ENCODE measurements around the gene TNIP1.

Gene TNIP1

DNA sequence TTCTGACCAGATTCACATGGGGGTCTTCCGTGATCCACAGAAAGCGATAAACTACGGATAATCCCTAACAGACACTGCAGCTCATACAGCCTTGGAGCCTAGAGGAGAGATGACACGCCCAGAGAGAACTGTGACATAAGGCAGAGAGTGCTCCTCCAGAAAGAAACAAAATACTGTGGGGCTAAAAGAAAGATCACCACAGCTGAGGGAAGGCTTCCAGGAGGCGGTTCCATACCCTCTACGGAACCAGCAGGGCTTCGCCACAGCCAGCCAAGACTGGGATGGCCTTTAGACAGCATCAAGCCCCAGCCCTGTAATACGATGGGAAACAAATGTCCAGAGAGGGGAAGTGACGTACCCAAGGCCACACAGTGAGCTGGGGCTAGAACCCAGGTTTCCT, 41.2 kb downstream of the TNIP1 start:
- DNase-seq (ENCODE audit: low read depth) = no peak

DNA sequence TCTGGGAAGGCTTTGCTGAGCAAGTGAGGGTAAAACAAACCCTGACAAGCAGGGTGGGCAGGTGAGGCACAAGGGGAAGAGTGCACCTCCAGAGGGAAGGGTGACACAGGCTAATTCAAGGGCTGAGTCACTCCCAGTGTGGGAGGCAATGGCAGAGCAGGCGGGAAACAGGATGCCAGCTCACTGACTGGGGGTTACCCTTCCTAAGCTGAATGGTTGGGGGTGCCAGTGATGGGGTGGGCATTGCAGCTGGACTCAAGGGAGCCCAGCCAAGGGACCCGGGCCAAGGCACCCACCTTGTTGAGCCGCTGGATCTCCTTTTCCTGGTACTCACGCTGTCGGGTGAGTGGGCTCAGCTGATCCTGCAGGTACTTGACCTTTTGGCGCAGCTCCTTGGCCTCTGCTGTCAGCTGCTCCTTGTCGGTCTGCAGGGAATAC, 42.0 kb downstream of the TNIP1 start:
- DNase-seq (ENCODE audit: low read depth) = no peak

DNA sequence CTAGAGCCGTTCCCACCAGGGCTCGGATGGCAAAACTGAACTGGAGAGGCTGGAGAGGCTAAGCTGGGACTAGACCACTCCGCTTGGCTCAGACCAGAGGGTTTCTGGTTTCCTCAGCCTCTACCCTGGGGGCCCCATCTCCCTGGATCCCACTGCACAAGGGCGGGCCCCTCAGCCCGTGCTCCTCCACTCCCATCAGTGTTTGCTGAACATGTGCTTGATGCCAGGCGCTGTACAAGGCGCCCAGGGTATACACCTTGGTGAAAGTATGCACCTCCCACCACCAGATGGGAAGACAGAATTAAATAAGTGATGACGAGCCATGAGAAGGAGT, 42.5 kb downstream of the TNIP1 start:
- DNase-seq (ENCODE audit: low read depth) = no peak

DNA sequence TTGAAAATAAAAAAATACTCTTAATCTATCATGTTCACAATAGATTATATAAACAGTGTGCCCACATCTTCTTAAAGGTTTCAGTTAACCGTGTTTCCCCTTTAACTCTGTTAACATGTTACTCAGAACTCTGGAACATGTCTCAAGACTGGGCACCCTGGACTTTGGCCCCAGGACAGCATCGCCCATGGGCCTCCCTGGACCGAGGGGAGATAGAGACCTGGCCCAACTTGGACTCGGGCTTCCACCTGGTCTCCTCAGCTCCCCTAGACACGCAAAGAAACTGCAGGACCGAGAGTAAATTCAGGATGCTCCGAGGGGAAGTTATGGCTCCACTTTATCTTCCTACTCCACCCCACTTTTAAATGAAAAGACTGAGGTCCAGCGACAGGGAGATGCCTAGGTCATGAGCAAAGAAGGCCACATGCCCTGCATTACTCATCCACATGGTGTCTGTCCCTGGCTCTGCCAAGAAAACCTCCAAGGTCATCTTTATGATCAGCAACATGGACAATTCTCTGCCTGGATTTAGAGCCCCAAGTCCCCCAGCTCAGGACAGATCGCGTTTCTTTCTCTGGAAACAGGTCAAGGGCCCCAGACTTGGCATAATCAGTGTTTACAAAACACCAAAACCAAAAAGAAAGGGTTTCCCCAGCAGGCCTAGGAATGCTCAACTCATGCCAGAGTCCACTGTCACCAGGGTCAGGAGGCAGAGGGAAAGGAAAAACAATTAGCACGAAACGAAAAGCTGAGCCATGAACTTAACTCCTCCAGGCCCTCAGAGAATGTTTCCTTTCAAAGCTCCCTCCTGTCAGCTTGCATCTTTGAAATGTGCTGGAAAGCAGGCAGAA, 43.0 kb downstream of the TNIP1 start:
- DNase-seq (ENCODE audit: low read depth) = no peak

DNA sequence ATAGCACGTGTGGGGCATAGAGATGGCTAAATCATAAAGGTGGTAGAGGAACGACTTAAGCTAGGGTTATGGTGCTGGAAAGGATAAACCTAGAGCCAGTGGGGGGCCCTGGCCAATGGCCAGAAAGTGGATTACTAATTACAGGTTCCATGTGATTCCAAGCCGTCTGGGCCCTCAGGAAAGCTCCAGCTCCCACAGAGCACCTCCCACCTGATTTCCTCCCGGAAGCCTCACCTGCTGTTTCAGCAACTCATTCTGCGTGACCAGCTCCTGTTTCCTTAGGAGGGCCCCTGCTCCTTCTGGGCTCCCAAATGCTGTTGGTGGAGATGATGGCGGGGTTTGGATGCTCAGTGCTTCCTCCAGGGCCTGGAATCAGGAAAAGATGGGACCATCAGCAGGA, 44.3 kb downstream of the TNIP1 start:
- no peak for DNase-seq (ENCODE audit: low read depth)

DNA sequence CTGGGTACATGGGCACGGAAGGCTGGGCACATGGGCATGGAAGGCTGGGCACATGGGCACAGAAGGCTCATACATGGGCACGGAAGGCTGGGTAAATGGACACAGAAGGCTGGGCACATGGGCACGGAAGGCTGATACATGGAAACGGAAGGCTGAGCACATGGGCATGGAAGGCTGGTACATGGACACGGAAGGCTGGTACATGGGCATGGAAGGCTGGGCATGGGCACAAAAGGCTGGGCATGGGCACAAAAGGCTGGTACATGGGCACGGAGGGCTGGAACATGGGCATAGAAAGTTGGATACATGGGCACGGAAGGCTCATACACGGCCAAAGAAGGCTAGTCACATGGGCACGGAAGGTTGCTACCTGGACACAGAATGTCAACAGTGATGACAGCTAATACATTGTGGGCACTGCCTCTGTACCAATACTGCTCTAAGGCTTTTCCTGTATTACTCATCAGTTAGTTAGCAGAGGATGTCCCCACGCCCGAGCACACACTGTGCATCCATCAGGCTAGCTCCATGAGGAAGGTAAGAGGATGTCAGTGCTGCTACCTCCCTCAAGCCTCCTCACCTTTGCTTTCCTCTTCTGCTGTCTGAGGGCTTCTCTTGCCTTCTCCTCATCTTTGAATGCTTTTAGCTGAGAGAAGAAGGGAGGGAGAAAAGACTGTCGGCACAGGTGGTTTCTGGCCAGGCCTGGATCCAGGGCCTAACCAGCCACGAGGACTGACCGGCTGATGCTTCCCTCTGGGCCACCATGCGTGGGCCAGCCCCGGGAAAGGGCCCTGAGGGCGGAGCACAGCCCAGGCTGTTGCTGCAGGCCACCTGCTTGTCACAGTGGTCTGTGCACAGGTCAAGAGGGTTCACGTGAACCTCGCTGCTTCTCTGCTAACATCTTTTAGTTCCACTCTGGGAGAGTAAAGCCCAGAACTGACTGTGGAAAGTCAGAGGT, 46.1 kb downstream of the TNIP1 start:
- DNase-seq (ENCODE audit: low read depth) = no peak

DNA sequence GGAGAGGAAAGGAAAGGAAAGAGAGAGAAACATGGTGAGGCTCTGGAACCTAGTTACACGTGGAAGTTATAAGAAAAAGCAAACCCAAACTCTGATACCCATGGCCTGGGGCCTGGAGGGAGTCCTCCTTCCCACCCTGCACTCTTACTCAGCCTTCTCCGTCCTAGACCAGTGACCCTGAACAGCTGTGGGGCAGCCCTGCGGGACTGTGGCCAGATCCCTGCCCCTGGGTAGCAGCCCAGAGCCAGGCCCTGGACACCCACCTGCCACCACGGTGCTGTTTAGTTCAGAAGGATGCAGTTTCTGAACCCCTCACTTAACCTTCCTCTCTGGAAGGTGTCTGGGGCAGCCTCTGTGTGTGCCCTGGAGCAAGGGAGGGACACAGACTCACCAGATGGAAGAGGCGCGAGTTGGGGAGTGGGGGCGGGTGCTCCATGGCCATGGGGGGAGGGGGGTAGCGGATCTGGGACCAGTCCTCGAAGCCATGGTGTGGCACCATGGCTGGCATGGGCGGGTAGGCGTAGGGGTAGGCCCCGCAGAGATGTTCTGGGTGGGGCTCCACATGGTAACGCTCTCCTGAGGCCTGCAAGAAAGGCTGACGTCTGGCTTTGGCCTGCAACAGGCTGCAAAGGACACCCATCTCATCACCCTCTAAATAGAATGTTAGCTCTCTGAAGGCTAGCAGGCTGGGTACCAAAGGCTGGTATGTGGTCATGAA, 47.5 kb downstream of the TNIP1 start:
- no peak for DNase-seq (ENCODE audit: low read depth)

DNA sequence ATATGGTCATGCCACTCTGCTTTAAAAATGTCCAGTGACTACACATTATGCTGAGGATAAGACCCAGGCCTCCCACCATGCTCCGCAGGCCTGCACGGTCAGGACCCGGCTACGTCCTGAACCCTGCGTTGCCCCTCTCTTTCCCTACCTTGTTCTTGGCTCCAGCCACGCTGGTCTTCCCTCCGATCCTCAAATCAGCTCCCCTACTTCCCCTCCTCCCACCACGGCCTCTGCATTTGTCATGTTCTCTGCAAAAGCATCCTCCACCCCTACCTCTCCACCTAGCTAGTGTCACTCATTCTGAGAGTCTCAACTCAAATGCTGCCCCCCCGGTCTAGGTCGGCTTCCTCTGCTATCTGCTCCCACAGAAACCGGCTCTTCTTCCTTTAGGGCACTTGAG, 49.3 kb downstream of the TNIP1 start:
- DNase-seq (ENCODE audit: low read depth) = no peak

DNA sequence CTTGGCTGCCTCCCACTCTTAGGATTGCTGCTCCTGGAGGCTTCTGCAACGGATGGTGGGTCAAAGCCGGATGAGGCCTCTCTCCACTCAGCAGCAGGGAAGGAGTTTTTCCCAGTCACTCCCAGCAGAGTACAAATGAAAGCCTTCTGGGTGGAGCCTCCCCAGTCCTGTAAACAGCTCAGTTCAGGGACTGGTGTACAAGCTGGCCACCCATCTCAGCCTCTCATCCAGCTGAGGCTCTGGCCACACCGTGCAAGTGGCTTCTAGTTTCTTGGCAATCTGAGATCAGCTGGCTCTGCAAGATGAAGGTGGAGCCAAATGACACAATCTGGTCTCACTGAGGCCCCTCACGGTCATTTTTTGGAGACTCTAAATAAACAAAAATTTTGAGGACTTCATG, 50.5 kb downstream of the TNIP1 start:
- DNase-seq (ENCODE audit: low read depth) = no peak

DNA sequence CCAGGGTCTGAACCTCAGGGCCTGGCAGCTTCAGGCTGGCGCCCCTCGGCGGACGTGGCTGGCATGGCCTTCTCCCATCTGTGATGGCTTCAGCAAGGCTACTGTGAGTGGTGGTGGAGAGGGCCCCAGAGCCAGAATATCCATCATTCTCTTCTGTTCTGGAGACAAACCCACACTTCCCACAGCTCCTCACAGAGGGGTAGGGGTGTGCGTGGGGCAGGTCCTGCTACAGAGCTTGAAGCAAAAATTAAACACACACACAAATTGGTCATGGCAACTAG, 50.8 kb downstream of the TNIP1 start:
- no peak for DNase-seq (ENCODE audit: low read depth)

DNA sequence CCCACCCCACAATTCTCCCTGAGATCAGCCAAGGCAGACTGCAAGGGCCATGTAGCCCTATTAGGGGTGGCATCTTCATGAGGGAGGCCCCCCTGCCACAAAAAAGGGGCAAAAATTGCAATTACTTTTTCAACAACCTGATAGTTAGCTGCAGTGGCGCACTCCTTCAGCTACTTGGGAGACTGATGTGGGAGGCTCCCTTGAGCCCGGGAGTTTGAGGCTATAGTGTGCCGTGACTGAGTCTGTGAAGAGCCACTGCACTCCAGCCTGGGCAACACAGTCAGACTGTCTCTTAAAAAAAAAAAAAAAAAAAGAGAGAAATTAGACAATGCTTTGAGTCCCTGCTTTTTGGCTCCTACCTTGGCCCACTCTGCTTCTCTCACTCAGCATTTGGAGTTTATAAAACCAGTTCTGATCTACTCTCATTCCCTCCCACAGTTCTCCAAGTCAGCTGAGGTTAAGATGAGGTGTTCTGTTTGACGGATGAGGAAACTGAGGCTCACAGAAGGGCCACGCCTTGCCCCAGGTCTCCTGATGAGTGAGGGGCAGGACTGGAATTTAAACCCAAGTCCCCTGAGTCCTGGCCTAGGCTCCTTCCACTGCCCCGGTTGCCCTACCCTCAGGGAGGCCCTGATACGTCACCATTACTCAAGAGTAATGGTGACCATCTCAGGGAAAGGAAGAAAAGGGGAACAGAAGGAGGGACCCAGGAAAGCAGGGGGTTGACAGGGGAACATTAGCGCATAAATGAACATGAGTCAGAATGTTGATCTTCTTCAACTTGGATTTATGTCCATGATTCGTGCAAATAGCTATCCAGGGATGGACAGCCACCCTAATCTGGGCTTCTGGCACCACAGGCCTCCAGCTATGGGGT, 51.4 kb downstream of the TNIP1 start:
- no peak for DNase-seq (ENCODE audit: low read depth)

DNA sequence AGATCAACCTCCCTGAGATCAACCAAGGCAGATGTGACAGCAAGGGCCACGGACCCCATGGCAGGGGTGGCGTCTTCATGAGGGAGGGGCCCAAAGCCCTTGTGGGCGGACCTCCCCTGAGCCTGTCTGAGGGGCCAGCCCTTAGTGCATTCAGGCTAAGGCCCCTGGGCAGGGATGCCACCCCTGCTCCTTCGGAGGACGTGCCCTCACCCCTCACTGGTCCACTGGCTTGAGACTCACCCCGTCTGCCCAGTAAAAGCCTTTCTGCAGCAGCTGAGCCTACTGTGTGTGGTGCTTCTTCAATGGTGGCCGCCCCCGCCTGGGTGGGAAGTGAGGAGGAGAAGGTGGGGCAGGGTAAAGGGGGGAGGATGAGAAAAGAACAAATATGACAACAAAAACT, 52.1 kb downstream of the TNIP1 start:
- DNase-seq (ENCODE audit: low read depth) = no peak

DNA sequence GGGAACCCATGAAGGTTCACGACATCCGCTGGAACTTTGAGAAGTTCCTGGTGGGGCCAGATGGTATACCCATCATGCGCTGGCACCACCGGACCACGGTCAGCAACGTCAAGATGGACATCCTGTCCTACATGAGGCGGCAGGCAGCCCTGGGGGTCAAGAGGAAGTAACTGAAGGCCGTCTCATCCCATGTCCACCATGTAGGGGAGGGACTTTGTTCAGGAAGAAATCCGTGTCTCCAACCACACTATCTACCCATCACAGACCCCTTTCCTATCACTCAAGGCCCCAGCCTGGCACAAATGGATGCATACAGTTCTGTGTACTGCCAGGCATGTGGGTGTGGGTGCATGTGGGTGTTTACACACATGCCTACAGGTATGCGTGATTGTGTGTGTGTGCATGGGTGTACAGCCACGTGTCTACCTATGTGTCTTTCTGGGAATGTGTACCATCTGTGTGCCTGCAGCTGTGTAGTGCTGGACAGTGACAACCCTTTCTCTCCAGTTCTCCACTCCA, 52.8 kb downstream of the TNIP1 start:
- DNase-seq (ENCODE audit: low read depth) = no peak

DNA sequence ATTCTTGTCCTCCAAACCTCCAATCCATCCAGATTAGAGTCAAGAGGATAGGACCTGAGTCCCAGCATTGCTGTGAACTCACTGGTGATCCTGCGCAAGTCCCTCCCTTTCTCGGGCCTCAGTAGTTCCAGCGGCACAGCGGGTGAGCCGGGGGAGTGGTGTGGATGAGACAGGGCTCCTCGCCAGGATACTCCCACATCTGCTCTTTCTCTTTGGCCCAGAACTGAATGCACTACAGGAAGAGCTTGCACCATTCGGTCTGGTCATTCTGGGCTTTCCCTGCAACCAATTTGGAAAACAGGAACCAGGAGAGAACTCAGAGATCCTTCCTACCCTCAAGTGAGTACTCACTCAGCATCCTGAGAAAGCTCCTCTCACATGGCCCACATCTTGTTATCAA, 54.2 kb downstream of the TNIP1 start:
- no peak for DNase-seq (ENCODE audit: low read depth)

DNA sequence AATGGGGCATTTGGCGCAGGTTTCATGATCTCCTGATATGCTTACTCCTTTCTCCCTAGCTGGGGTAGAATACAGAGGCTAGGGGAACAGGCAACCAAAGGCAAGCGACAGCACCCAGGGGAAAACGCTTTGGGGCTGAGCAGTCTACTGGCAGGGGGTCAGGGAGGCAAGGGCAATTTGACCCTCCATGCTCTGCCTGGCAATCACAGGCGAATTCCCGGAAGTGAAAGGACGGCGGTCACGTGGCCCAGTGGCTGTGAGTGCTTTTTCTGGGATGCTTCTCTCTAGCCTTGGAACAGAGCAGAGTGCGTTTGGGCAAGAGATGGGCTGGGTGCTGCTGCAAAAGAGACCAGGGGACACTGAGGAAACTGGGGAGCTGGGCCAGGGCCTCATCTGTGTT, 54.7 kb downstream of the TNIP1 start:
- no peak for DNase-seq (ENCODE audit: low read depth)

DNA sequence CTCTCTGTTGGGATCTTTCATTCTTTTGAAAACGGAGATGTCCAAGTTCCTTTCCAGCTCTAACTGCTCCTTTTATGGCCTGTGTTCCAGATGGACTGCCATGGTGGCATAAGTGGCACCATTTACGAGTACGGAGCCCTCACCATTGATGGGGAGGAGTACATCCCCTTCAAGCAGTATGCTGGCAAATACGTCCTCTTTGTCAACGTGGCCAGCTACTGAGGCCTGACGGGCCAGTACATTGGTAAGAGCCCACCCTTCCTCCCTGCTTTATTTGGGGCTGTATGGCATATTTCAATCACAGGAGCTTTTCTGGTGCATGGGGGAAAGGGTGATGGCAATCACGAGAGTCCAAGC, 55.6 kb downstream of the TNIP1 start:
- DNase-seq (ENCODE audit: low read depth) = no peak

DNA sequence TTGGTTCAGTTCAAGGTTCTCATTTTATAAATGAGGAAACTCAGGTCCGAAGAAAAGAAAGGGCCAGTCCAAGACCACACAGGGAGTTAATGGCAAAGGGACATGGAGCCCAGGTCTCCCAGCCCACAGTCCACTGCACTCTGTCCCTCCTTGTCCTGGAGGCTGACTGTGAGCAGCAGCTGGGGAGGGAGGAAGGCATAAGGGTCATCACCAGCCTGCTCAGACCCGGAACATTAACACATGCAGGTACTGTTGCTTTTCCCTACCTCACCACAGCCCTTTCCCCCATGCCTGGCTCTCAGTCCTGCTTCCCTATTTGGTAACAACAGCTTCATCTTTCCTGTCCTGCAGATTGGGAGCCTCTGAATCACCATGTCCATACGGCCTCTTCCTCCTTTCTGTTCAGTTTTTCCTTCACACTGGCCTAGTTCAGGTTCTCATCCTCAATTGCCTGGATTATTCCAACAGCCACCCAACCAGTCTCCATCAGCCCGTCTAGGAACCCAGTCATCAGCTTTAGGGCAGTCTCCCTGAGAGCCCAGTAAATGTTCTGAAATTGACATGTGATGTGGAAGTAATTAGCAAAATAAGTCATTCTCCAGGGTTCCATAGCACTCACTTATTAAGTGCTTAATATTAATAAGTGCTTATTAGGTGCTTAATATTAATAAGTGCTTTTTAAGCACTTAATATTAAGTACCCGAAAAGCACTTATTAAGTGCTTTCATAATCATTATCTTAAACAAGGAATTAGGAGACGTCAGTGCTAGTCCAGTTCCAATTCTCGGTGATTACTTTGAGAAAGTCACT, 56.2 kb downstream of the TNIP1 start:
- no peak for DNase-seq (ENCODE audit: low read depth)

DNA sequence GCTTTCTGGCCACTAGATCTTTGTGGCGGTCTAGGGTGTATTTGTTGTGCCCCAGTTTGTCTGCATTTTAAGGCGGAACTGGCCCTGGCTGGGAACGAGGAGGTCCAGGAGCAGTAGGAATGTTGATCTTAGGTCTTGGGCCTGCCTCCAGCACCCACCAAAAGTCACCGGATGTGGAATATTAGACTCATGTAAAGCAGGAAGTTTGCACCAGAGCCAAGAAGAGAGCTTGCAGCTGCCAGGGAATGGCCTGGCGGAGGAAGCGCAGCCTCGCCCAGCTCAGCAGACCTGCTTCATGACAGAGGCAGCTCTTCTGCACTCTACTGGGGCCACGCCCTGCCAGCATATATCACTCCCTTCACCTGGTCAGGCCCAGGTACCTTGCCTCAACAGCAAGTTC, 57.2 kb downstream of the TNIP1 start:
- DNase-seq (ENCODE audit: low read depth) = no peak

DNA sequence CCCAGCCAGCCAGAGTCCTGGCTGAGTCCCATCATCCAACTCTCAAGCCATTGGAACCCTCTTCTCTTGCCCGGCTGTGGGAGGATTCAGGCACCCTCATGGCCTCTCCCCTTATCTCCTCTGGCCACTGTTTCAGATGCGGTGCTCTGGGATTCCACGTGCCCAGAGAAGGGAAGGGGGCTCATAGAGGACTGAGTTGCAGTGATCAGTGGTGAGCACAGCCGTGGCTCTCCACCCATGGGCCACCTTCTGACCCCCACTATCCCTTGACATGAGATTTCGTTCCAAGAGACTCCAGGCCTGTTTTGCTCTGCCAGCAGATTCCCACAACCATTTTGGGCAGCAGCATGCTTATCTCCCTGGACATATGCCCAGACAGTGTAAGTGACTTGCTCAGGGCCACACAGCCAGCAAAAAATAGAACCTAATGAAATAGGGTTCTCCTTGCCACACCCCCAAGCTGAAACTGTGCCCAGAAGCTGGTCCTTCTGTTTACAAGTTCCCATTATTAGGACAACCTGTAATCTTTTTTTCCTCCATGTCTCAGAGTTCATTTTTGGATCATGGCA, 57.7 kb downstream of the TNIP1 start:
- DNase-seq (ENCODE audit: low read depth) = no peak

DNA sequence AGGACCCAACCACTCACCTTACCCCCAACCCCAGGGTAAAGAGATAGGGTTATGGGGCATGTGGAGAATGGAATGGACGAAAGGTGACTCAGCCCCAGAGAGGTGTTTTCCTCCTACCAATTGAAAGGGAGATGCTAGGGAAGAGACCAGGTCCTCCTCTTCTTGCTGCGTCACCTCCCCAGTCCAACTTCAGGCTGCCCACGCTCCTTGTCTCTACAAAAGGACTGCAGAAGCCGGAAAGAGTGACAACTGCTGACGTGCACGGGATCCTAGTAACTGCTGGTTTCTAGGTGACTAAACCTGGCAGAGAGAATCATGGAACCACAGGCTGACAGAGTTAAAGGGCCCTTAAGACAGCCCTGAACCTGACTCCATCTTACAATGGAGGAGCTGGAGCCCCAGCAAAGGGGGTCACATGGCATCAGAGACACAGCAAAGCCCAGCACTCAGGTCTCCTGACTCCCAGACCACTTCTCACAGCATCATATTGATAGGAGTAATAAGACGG, 58.3 kb downstream of the TNIP1 start:
- DNase-seq (ENCODE audit: low read depth) = no peak
